Suprapubic skin (tissue), 4 donors: ENCODE results near the gene GPD1. TPM values are rescaled to one million over a fixed set of nuclear protein-coding genes. Genes with fewer than 3 reads are reported as not detected.

Experiments used
- DNase-seq, 2 donors: peaks; one replicate each; pipeline ENCODE4 v3.0.0-alpha.2; 2019; ENCODE audit warnings: low spot score in 2 of 2
- H3K27ac ChIP-seq: fragments of 200-600 bp; sonication (generic); one replicate; pipeline ENCODE4 v1.5.1; 2019
- H3K27me3 ChIP-seq: fragments of 200-600 bp; sonication (generic); one replicate; pipeline ENCODE4 v1.5.1; 2019
- H3K36me3 ChIP-seq: fragments of 200-600 bp; sonication (generic); one replicate; pipeline ENCODE4 v1.5.1; 2019
- H3K4me1 ChIP-seq: fragments of 200-600 bp; sonication (generic); one replicate; pipeline ENCODE4 v1.5.1; 2019
- H3K4me3 ChIP-seq: fragments of 200-600 bp; sonication (generic); one replicate; pipeline ENCODE4 v1.5.1; 2019; ENCODE audit warnings: mild to moderate bottlenecking
- H3K9me3 ChIP-seq: fragments of 200-600 bp; sonication (generic); one replicate; pipeline ENCODE4 v1.5.1; 2019
- CTCF ChIP-seq, 2 donors: fragments of 200-600 bp in 1 of 2; fragments of 450-650 bp in 1 of 2; sonication (generic) in 1 of 2; IDR thresholded peaks; one replicate each; pipeline ENCODE4 v1.5.1; 2016 to 2019; ENCODE audit warnings: antibody characterized with exemption in 2 of 2, mild to moderate bottlenecking in 1 of 2, moderate library complexity in 1 of 2
- EP300 ChIP-seq: sonication (generic); formaldehyde crosslinking; IDR thresholded peaks from one replicate; pipeline ENCODE4 v1.6.1; 2017; ENCODE audit warnings: antibody characterized with exemption
- POLR2A ChIP-seq, 2 donors: fragments of 450-650 bp; IDR thresholded peaks; one replicate each; pipeline ENCODE4 v1.6.1; 2017; ENCODE audit warnings: antibody characterized with exemption in 2 of 2, mild to moderate bottlenecking in 2 of 2, moderate library complexity in 2 of 2
- POLR2AphosphoS5 ChIP-seq, 3 donors: sonication (generic); formaldehyde crosslinking; IDR thresholded peaks; one replicate each; pipeline ENCODE4 v1.6.1; 2017; ENCODE audit warnings: antibody characterized with exemption in 3 of 3
- WGBS: methylation state at CpG from one replicate; pipeline ENCODE4 v1.1.5; 2018; 5-methylcytosine and 5-hydroxymethylcytosine counted together
- total RNA-seq, 4 donors: library from RNA; depleted of rRNA; stranded (reverse); fragments of >200 nt; gene quantifications; one replicate each; pipeline ENCODE4 v1.1.0, GENCODE V29; 2016

The GPD1 gene
- total RNA-seq: 10 to 100 TPM; 49.5 to 74.5 (median 61.8) TPM

GRCh38 chr12:50103767-50104321 is at the start of gene GPD1:
Gene GPD1 (plus strand): TSS chr12:50104008. CDS start chr12:50104051, 43 bp downstream.
- peaks cover 26% of the 10 kb centered on the region for H3K4me1 ChIP-seq
- TF ChIP-seq CTCF (IDR thresholded peaks at IDR 0.05) (no peak), POLR2A (IDR thresholded peaks at IDR 0.05) (no peak), EP300 (no peak), POLR2AphosphoS5 (IDR thresholded peaks at IDR 0.05) (no peak)
- WGBS: 20% methylated on average over 13 of the region's 13 CpGs
- DNase-seq: no peak
- H3K27ac ChIP-seq: no peak within 1 kb of the TSS
- H3K4me3 ChIP-seq: peak within 1 kb of the TSS; percentile 8
- no peaks in the 10 kb centered on the region for H3K9me3 ChIP-seq
- H3K36me3 ChIP-seq: peaks cover 21% of the 10 kb centered on the region
- no peaks in the 10 kb centered on the region for H3K27me3 ChIP-seq

- no peak for DNase-seq
- Histone ChIP-seq H3K36me3 (no peaks in the 10 kb centered on the region), H3K9me3 (no peaks in the 10 kb centered on the region), H3K4me3 (no peak overlapping the region), H3K27ac (no peak overlapping the region), H3K4me1 (peaks cover 24% of the 10 kb centered on the region), H3K27me3 (no peaks in the 10 kb centered on the region)
- TF ChIP-seq CTCF (IDR thresholded peaks at IDR 0.05) (peak; percentile 85 to 96), POLR2A (IDR thresholded peaks at IDR 0.05) (no peak)
- WGBS: 10% methylated on average over 17 of the region's 17 CpGs
Measured at GRCh38 chr12:50055831-50056638, 47.8 kb upstream of the GPD1 start.

- no peak for DNase-seq
- 6% methylated on average over 3 of the region's 3 CpGs for WGBS
- TF ChIP-seq POLR2A (IDR thresholded peaks at IDR 0.05): no peak
- no peak for TF ChIP-seq CTCF (IDR thresholded peaks at IDR 0.05)
- no peak for TF ChIP-seq POLR2AphosphoS5 (IDR thresholded peaks at IDR 0.05)
- TF ChIP-seq EP300: no peak
- H3K9me3 ChIP-seq: no peaks in the 10 kb centered on the region
- H3K27me3 ChIP-seq: no peaks in the 10 kb centered on the region
- H3K36me3 ChIP-seq: no peaks in the 10 kb centered on the region
- no peak overlapping the region for H3K27ac ChIP-seq
- peaks cover 22% of the 10 kb centered on the region for H3K4me1 ChIP-seq
- H3K4me3 ChIP-seq: peak overlapping the region; percentile 82
Measured at GRCh38 chr12:50056639-50056976, 47.2 kb upstream of the GPD1 start.

GRCh38 chr12:50057000-50057841 is 46.6 kb upstream of the GPD1 start, which contains the start of gene ASIC1:
Gene ASIC1 (plus strand): TSS chr12:50057596. CDS start chr12:50058767, 1,171 bp downstream.
- Histone ChIP-seq H3K36me3 (no peaks in the 10 kb centered on the region), H3K4me3 (peak within 1 kb of the TSS; percentile 82), H3K9me3 (no peaks in the 10 kb centered on the region), H3K4me1 (peaks cover 22% of the 10 kb centered on the region), H3K27ac (no peak within 1 kb of the TSS), H3K27me3 (no peaks in the 10 kb centered on the region)
- 3% methylated on average over 11 of the region's 88 CpGs for whole genome bisulfite sequencing
- no peak for DNase-seq
- peak in 1 of 2 donors; percentile 25 for TF ChIP-seq CTCF (IDR thresholded peaks at IDR 0.05)
- no peak for TF ChIP-seq POLR2AphosphoS5 (IDR thresholded peaks at IDR 0.05)
- no peak for TF ChIP-seq POLR2A (IDR thresholded peaks at IDR 0.05)
